HEK293 (cell line): ENCODE measurements around the gene BCAN.

ENCODE experiments used
- BCL11B ChIP-seq: fragments of 450-650 bp; formaldehyde crosslinking; IDR thresholded peaks from 2 replicates; pipeline ENCODE4 v1.5.1; 2016; ENCODE audit warnings: low read depth, missing biosample characterization, missing genetic modification characterization
- EGR2 ChIP-seq: fragments of 450-650 bp; formaldehyde crosslinking; IDR thresholded peaks from 2 replicates; pipeline ENCODE4 v1.5.1; 2016; ENCODE audit warnings: low read depth, missing biosample characterization, missing genetic modification characterization
- HOXA7 ChIP-seq: sonication (generic); formaldehyde crosslinking; IDR thresholded peaks from 2 replicates; pipeline ENCODE4 v1.8.1; 2022; ENCODE audit warnings: missing genetic modification reagents, borderline replicate concordance
- KLF17 ChIP-seq: fragments of 450-650 bp; formaldehyde crosslinking; IDR thresholded peaks from 2 replicates; pipeline ENCODE4 v1.5.1; 2016; ENCODE audit warnings: missing biosample characterization, missing genetic modification characterization
- MYNN ChIP-seq: fragments of 450-650 bp; formaldehyde crosslinking; IDR thresholded peaks from 2 replicates; pipeline ENCODE4 v1.5.1; 2016; ENCODE audit warnings: missing biosample characterization, missing genetic modification characterization, borderline replicate concordance
- PRDM2 ChIP-seq: fragments of 450-650 bp; formaldehyde crosslinking; IDR thresholded peaks from 2 replicates; pipeline ENCODE4 v1.5.1; 2016; ENCODE audit warnings: missing biosample characterization, missing genetic modification characterization, borderline replicate concordance
- TCF7L2 ChIP-seq: IDR thresholded peaks from 2 replicates; pipeline ENCODE4 v1.6.1; 2011; ENCODE audit warnings: low read depth, mild to moderate bottlenecking, inconsistent platforms, low read length, moderate library complexity, borderline replicate concordance
- ZBTB26 ChIP-seq: fragments of 450-650 bp; formaldehyde crosslinking; optimal IDR thresholded peaks from 2 replicates; pipeline ENCODE3; 2016; ENCODE audit warnings: missing biosample characterization, mild to moderate bottlenecking, missing genetic modification characterization
- ZBTB48 ChIP-seq: fragments of 450-650 bp; formaldehyde crosslinking; IDR thresholded peaks from 2 replicates; pipeline ENCODE4 v1.5.1; 2016; ENCODE audit warnings: missing biosample characterization, missing genetic modification characterization
- ZBTB49 ChIP-seq: fragments of 450-650 bp; formaldehyde crosslinking; IDR thresholded peaks from 2 replicates; pipeline ENCODE4 v1.5.1; 2016; ENCODE audit warnings: missing biosample characterization, missing genetic modification characterization, low read depth
- ZBTB6 ChIP-seq: fragments of 450-650 bp; formaldehyde crosslinking; IDR thresholded peaks from 2 replicates; pipeline ENCODE4 v1.5.1; 2017; ENCODE audit warnings: missing biosample characterization, missing genetic modification characterization
- ZNF146 ChIP-seq: fragments of 450-650 bp; formaldehyde crosslinking; IDR thresholded peaks from 2 replicates; pipeline ENCODE4 v1.5.1; 2016; ENCODE audit warnings: missing biosample characterization, missing genetic modification characterization
- ZNF155 ChIP-seq: fragments of 450-650 bp; formaldehyde crosslinking; IDR thresholded peaks from 2 replicates; pipeline ENCODE4 v1.5.1; 2016; ENCODE audit warnings: missing biosample characterization, missing genetic modification characterization
- ZNF214 ChIP-seq: fragments of 450-650 bp; formaldehyde crosslinking; IDR thresholded peaks from 2 replicates; pipeline ENCODE4 v1.5.1; 2017; ENCODE audit warnings: missing biosample characterization, mild to moderate bottlenecking, missing genetic modification characterization, borderline replicate concordance
- ZNF335 ChIP-seq: fragments of 450-650 bp; formaldehyde crosslinking; conservative IDR thresholded peaks from 2 replicates; pipeline ENCODE4 v1.5.1; 2016; ENCODE audit warnings: missing biosample characterization, missing genetic modification characterization
- ZNF350 ChIP-seq: fragments of 450-650 bp; formaldehyde crosslinking; IDR thresholded peaks from 2 replicates; pipeline ENCODE4 v1.5.0; 2017; ENCODE audit warnings: missing biosample characterization, mild to moderate bottlenecking, missing genetic modification characterization
- ZNF366 ChIP-seq: fragments of 450-650 bp; formaldehyde crosslinking; conservative IDR thresholded peaks from 2 replicates; pipeline ENCODE4 v1.5.1; 2016; ENCODE audit warnings: missing biosample characterization, missing genetic modification characterization
- ZNF423 ChIP-seq: fragments of 450-650 bp; formaldehyde crosslinking; IDR thresholded peaks from 2 replicates; pipeline ENCODE4 v1.5.1; 2016; ENCODE audit warnings: missing biosample characterization, missing genetic modification characterization
- ZNF426 ChIP-seq: fragments of 450-650 bp; formaldehyde crosslinking; IDR thresholded peaks from 2 replicates; pipeline ENCODE4 v1.5.1; 2017; ENCODE audit warnings: missing biosample characterization, missing genetic modification characterization, mild to moderate bottlenecking, inconsistent platforms, moderate library complexity
- ZNF433 ChIP-seq: fragments of 450-650 bp; formaldehyde crosslinking; IDR thresholded peaks from 2 replicates; pipeline ENCODE4 v1.5.1; 2016; ENCODE audit warnings: missing biosample characterization, missing genetic modification characterization, low read depth
- ZNF449 ChIP-seq: fragments of 450-650 bp; formaldehyde crosslinking; IDR thresholded peaks from 2 replicates; pipeline ENCODE4 v1.5.1; 2017; ENCODE audit warnings: missing biosample characterization, mild to moderate bottlenecking, missing genetic modification characterization, moderate library complexity
- ZNF501 ChIP-seq: fragments of 450-650 bp; formaldehyde crosslinking; IDR thresholded peaks from 2 replicates; pipeline ENCODE4 v1.5.1; 2016; ENCODE audit warnings: missing biosample characterization, missing genetic modification characterization
- ZNF530 ChIP-seq: fragments of 450-650 bp; formaldehyde crosslinking; IDR thresholded peaks from 2 replicates; pipeline ENCODE4 v1.5.1; 2016; ENCODE audit warnings: low read depth, missing biosample characterization, missing genetic modification characterization
- ZNF549 ChIP-seq: fragments of 450-650 bp; IDR thresholded peaks from 2 replicates; pipeline ENCODE4 v1.5.1; 2018; ENCODE audit warnings: missing biosample characterization, missing genetic modification characterization, mild to moderate bottlenecking, inconsistent platforms, moderate library complexity
- ZSCAN16 ChIP-seq: fragments of 450-650 bp; formaldehyde crosslinking; IDR thresholded peaks from 2 replicates; pipeline ENCODE4 v1.5.1; 2016; ENCODE audit warnings: missing biosample characterization, missing genetic modification characterization
- ZSCAN23 ChIP-seq: fragments of 450-650 bp; formaldehyde crosslinking; IDR thresholded peaks from 2 replicates; pipeline ENCODE4 v1.5.1; 2016; ENCODE audit warnings: missing biosample characterization, missing genetic modification characterization

Gene BCAN

GRCh38 chr1:156705918-156706656, 64.2 kb downstream of the BCAN start (continued):
- TF ChIP-seq PRDM2 (tag by site-specific recombination) (peak; percentile 58; the same call in 1 of the 2 replicates), ZBTB49 (tag by site-specific recombination) (no peak), ZSCAN16 (tag by site-specific recombination) (no peak), ZSCAN23 (tag by site-specific recombination) (no peak), ZNF350 (tag by site-specific recombination) (no peak), HOXA7 (CRISPR knock-in tag) (no peak), ZNF549 (tag by site-specific recombination) (no peak), BCL11B (tag by site-specific recombination) (peak; percentile 63), EGR2 (tag by site-specific recombination) (peak; percentile 92), ZNF501 (tag by site-specific recombination) (peak; percentile 85), ZNF530 (tag by site-specific recombination) (no peak), ZNF449 (tag by site-specific recombination) (no peak; the same call in 1 of the 2 replicates), ZNF155 (tag by site-specific recombination) (no peak), ZNF214 (tag by site-specific recombination) (no peak), ZNF335 (tag by site-specific recombination) (peak; percentile 93), ZNF426 (tag by site-specific recombination) (no peak), ZBTB6 (0 out of 2 replicates have a peak, but pooled peaks have one; percentile 11), ZNF423 (tag by site-specific recombination) (peak; percentile 81), ZNF433 (tag by site-specific recombination) (no peak), ZBTB48 (tag by site-specific recombination) (peak; percentile 99), ZNF366 (peak; percentile 83), ZNF146 (tag by site-specific recombination) (no peak), MYNN (tag by site-specific recombination) (no peak), TCF7L2 (peak; percentile 95), ZBTB26 (tag by site-specific recombination) (peak; percentile 49), KLF17 (peak; percentile 71)
